GM08714 (cell line): ENCODE measurements around the gene KCTD17.

ENCODE experiments used
- H3K4me3 ChIP-seq: fragments of 200-500 bp; sonication (Bioruptor generic); 2 replicates; pipeline ENCODE4 v1.5.1; 2014; ENCODE audit warnings: mild to moderate bottlenecking, low read length, inconsistent platforms
- ZNF274 ChIP-seq: IDR thresholded peaks from 2 replicates; pipeline ENCODE4 v1.6.1; 2012; ENCODE audit warnings: mild to moderate bottlenecking, low read depth, low read length

KCTD17 gene

GRCh38 chr22:37103656-37104452 lies 52.3 kb downstream of the KCTD17 start:
- no peak overlapping the region for H3K4me3 ChIP-seq
- TF ChIP-seq ZNF274, result no peak

GRCh38 chr22:37105154-37105553 lies 53.6 kb downstream of the KCTD17 start:
- no peak for TF ChIP-seq ZNF274
- H3K4me3 ChIP-seq, result no peak overlapping the region

- no peak overlapping the region for H3K4me3 ChIP-seq
- TF ChIP-seq ZNF274, result no peak
These were observed 54.4 kb downstream of the KCTD17 start for GRCh38 chr22:37105990-37106389.

- TF ChIP-seq ZNF274, result no peak
- H3K4me3 ChIP-seq, result no peak overlapping the region
These were observed 56.5 kb downstream of the KCTD17 start for GRCh38 chr22:37107816-37108621.

GRCh38 chr22:37109242-37109917 lies 57.8 kb downstream of the KCTD17 start, which contains the start of gene TMPRSS6:
Gene TMPRSS6, minus strand, starts transcription at chr22:37109713. Its CDS starts 6,296 bp downstream, at chr22:37103417.
- H3K4me3 ChIP-seq, result no peak within 1 kb of the TSS
- TF ChIP-seq ZNF274, result no peak

GRCh38 chr22:37111156-37111717 lies 59.7 kb downstream of the KCTD17 start:
- H3K4me3 ChIP-seq, result no peak overlapping the region
- TF ChIP-seq ZNF274, result no peak

- no peak for TF ChIP-seq ZNF274
These were observed 60.7 kb downstream of the KCTD17 start for GRCh38 chr22:37112084-37112728.

More at GRCh38 chr22:37112084-37112728, 60.7 kb downstream of the KCTD17 start:
- no peak overlapping the region for H3K4me3 ChIP-seq
